GM21526 (cell line): ENCODE results near the gene KPNA2.
A peak's percentile ranks its signal among the peaks of the same experiment; 100 is the strongest.
"Not testable (repeated sequence)": the region's sequence is repeated elsewhere in the genome, so short reads cannot be mapped to it uniquely, and the experiment has no call there.

Source experiments
- ATAC-seq: cut with Tn5 transposase; IDR thresholded peaks from one replicate; pipeline ENCODE4 v1.9.1; 2021; ENCODE audit warnings: moderate library complexity; ENCODE audit not compliant: unreplicated experiment, low FRiP score

KPNA2 gene

DNA sequence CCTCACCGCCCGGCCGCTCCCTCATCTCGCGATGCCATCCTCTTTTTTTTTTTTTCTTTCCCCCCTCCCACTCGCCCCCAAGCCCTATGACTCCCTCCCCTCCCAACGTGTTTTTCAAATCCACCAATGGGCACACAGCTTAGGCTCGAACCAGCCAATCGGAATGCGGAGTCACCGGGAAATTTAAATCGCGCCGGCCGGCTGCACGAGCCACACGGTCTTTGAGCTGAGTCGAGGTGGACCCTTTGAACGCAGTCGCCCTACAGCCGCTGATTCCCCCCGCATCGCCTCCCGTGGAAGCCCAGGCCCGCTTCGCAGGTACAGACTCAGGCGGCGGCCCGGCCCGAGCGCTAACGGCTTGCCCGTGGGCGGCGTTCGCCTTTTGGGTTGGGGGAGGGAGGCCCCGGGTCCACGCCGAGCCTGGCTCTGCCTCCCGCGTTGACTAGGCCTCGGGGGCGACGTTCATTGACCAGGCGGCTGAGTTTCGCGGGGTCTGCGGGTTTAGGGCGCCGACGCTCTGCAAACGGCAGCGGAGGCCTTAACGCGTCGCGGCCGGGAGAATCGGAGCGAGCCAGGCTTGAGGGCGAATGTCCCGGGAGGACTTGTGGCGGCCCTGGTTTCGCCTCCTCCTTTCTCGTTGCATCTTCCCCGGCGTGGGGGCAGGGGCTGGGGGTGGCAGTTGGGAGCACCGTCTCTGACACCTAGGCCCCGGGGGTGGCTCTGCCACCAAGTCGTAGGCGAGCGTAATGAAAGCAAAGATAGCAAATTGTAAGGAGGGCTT, at the start of gene KPNA2:
Gene KPNA2, plus strand, starts transcription at position 213 of the 781 bp plus-strand sequence. CDS start 1,398 bp downstream, outside the sequence.
- ATAC-seq, result peak; percentile 79

DNA sequence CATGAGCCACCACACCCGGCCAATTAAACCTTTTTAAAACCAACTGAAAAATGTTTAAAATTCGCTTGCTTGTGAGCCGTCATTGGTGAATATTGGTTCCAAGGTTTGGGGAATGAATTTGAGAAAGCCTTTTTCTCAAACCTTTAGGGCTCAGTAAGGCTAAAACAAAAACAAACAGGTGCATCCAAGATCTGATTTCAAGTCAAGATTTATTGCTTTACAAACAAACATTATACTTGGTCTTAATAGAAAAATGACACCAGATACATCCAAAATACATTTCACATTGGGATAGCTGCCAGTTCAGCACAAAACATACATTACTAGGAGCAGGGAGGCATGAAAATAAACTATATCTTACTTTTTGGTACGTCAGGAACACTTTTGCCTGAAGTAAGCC, 44.6 kb upstream of the KPNA2 start:
- no peak for ATAC-seq

- ATAC-seq, result no peak
Observed at GRCh38 chr17:67992548-67993152, 42.9 kb upstream of the KPNA2 start.

DNA sequence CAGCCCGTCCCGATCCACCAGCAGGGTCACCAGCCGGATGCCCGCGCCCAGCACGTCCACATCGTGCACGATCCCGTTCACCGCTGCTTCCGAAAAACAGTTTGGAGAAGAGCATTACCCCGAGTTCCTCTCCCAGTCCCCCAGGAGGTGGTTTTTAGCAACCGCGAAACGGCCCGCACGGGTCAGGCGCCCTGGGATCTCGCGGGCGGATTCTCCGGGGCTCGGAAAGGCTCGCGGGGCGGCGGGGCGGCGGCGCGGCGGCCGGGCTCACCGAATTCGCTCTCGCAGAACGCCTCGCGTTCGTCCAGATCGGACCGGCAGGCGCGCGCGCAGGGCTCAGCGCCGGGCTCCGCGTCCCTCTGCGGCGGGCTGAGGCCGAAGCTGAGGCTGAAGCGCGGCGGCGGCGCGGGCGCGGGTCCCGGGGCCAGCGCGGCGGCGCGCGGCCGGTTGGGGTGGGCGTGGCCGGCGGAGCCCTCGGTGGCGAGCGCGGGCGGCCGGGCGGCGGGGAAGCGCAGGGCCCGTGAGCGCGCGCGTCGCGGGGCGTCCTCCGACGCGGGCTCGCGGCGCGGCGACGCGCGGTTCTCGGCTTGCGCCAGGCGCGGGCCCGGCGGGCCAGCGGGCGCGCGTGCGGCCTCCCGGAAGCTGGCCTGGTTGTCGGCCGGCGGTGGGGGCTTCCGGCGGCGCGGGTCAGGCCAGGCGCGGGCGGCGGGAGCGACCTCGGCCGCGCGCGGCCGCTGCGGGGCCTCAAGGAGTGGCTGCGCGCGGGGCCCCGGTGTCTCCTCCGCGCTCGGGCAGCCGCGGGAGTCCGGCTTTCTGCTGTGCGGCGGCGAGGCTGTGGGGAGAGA, 42.2 kb upstream of the KPNA2 start:
- ATAC-seq, result peak; percentile 66

- ATAC-seq, result no peak
Observed at GRCh38 chr17:67993998-67994361, 41.6 kb upstream of the KPNA2 start.

DNA sequence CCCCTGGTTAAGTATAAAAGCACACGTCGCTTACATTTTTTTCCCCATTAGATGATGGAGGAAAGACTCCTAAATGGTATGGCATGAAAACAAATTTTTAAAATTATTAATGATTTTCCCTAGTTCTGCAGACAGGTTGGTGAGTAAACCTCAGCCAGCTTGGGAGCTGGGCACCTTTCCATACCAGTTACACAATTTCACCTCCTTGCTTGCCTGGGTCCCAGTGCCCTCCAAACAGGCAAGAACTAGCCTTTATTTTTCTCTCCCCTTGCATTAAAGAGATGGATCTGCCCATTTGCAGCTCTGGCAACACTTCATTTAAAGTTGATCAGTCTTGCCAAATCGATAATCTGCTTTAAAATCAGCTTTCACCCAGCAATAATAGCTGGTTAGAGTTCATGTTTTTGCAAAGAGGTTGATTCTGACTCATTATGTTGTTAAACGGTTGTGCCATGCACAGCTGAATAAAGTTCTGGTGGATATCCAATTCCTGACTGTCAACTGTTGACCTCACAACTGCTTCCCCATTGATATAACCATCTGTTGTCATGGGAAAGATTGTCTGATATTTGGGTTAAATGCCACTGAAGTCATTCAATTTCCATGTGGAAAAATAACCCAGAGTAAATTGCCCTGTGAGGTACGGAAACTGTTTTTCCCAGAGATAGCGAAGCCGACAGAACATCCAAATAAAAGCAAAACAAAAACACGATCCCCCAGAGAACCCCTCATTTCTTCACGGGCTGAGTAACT, 40.5 kb upstream of the KPNA2 start:
- no peak for ATAC-seq

DNA sequence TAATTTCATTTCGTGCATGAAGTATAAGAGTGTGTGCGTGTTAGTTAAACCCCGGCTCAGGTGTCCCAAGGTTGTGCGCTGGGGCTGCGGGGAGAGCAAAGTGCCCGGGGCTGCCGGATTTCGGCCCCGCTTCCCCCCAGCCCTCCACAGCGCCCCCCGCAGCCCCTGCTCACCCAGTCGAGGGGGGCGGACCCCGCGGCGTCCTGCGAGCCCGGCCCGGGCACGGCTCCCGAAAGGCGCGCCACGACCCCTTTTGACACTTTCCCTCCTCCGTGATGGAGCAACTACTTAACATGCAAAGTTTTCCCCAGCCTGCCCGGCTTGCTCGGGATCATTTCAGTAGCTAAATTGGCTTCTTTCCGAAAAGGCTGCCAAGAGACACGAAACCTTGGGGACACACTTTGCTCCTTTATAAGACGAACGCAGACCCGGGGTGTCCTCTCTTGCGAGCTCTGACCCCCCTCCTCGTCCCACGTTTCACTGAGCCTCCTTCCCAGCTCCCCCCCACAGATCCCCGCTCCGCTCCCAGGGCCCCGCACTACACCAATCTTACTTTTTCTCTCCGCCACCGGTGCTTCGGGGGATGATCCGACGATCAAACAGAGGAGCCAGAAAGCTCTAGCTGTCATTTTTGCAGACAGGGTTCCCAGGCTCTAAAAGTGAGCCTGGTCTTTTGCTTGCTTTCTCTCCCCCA, 39.8 kb upstream of the KPNA2 start:
- no peak for ATAC-seq

- ATAC-seq, result not testable (repeated sequence)
Observed at GRCh38 chr17:67996301-67997171, 39.0 kb upstream of the KPNA2 start, which contains the start of gene C17orf58. C17orf58 (minus strand) TSS chr17:67996469; CDS start chr17:67996198, 271 bp downstream.

- ATAC-seq, result no peak
Observed at GRCh38 chr17:67998466-67998865, 37.1 kb upstream of the KPNA2 start.

GRCh38 chr17:67999291-67999911, 36.1 kb upstream of the KPNA2 start:
- no peak for ATAC-seq

DNA sequence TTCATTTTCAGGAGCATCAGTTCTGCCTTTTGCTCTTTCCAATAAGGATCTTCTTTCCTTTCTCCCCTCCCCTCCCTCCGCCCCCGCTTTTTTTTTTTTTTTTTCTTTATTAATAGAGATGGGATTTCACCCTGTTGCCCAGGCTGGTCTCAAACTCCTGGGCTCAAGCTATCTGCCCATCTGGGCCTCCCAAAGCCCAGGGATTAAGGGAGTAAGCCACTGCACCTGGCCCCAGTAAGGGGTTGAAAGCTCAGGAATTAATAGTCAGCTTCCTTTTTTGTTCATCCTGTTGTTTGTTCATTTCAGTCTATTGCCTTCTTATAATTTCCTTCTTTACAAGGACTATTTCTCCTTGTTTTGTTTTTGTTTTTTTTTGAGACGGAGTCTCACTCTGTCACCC, 31.3 kb upstream of the KPNA2 start:
- no peak for ATAC-seq

DNA sequence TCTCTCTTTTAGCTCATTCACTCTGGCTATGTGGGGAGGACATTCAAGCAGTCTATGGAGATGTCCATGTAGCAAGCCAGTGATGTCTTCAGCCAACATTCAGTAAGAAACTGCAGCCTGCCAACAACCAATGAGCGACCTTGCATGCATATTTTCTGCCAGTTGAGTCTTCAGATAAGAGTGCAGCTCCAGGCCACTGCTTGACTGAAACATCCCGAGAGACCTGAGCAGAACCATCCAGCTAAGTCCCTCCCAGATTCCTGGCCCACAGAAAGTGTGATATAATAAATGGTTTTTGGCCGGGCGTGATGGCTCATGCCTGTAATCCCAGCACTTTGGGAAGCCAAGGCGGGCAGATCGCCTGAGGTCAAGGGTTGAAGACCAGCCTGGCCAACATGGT, 28.7 kb upstream of the KPNA2 start:
- no peak for ATAC-seq

DNA sequence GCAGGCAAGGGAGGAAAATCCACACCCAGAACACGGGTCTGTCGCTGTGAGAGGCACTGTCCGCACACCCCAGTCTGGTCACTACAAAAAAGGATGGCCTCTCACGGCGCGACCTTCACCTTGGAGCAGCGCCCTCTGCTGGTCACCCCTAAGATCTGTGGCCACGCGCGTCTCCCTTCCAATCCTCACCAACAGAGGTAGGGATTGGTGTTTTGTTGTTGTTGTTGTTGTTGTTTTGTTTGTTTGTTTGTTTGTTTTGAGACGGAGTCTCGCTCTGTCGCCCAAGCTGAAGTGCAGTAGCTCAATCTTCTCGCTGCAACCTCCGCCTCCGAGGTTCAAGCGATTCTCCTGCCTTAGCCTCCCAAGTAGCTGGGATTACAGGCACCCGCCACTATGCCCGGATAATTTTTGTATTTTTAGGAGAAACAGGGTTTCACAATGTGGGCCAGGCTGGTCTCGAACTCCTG, 24.3 kb upstream of the KPNA2 start:
- ATAC-seq, result peak; percentile 48

DNA sequence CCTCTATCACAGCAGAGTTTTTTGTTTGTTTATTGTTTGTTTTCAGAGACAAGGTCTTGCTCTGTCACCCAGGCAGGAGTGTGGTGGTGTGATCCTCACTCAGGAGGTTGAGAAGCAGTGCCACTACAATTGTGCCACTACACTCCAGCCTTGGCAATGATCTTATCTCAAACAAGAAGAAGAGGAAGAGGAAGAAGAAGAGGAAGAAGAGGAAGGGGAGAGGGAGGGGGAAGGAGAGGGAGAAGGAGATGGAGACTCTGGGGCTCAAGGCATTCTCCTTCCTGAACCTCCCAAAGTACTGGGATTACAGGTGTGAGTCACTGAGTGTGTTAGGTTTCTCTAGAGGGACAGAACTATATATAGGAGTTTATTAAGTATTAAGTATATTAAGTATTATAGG, 22.1 kb upstream of the KPNA2 start:
- no peak for ATAC-seq

DNA sequence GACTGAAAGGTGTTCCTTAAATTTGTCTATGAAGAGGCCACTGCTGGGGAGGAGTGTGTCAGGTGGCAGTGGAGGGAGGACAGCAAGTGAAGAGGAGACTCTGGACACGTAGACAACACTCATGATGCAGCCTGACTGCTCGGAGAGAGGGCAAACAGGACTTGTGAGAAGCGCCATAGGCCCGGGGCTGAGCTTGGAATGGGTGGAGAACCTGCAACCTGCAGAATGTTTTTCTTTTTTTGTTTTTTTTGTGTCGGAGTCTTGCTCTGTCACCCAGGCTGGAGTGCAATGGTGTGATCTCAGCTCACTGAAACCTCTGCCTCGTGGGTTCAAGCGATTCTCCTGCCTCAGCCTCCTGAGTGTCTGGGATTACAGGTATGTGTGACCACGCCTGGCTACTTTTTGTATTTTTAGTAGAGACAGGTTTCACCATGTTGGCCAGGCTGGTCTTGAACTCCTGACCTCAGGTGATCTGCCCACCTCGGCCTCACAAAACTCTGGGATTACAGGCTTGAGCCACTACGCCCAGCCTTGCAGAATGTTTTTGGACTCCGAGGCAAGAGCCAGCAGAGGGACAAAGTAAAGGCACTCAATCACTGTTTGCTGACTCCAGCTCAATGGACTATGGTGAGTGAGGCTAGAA, 20.3 kb upstream of the KPNA2 start:
- ATAC-seq, result no peak

GRCh38 chr17:68016838-68017237, 18.7 kb upstream of the KPNA2 start:
- ATAC-seq, result no peak

DNA sequence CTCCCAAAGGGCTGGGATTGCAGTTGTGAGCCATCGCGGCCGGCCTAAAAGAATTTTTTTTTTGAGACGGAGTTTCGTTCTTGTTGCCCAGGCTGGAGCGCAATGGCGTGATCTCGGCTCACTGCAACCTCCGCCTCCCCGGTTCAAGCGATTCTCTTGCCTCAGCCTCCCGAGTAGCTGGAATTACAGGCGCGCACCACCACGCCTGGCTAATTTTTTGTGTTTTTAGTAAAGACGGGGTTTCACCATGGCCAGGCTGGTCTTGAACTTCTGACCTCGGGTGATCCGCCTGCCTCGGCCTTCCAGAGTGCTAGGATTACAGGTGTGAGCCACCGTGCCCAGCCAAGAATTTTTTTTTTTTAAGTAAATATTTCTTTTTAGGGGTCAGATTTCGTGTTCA, 17.0 kb upstream of the KPNA2 start:
- ATAC-seq, result not testable (repeated sequence)

- no peak for ATAC-seq
Observed at GRCh38 chr17:68019336-68019674, 16.2 kb upstream of the KPNA2 start.
